GM08714 (cell line): ENCODE results near the gene FGD6.

Source experiments
- H3K4me3 ChIP-seq: fragments of 200-500 bp; sonication (Bioruptor generic); 2 replicates; pipeline ENCODE4 v1.5.1; 2014; ENCODE audit warnings: mild to moderate bottlenecking, low read length, inconsistent platforms
- ZNF274 ChIP-seq: IDR thresholded peaks from 2 replicates; pipeline ENCODE4 v1.6.1; 2012; ENCODE audit warnings: mild to moderate bottlenecking, low read depth, low read length

The FGD6 gene

GRCh38 chr12:95187865-95188415, 29.3 kb downstream of the FGD6 start:
- H3K4me3 ChIP-seq, result no peak overlapping the region
- no peak for TF ChIP-seq ZNF274

- TF ChIP-seq ZNF274, result no peak
Measured at GRCh38 chr12:95185854-95186253, 31.4 kb downstream of the FGD6 start.

DNA sequence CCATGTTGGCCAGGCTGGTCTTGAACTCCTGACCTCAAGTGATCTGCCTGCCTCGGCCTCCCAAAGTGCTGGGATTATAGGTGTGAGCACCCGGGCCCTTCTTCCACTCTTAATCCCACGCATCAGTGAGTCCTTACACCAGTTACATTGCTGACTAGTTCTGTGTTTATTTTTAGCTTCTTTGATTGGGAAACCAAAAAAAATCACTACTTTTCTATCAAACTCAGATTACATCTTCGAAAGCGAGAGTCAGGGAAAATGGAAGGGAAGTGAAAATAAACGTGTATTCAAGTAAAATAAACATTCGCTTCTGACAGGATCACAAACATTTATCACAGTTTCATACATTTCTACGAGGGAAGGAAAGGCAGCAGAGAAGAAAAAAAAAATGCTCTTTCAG, 32.2 kb downstream of the FGD6 start:
- H3K4me3 ChIP-seq, result no peak overlapping the region
- TF ChIP-seq ZNF274, result no peak

More at GRCh38 chr12:95185854-95186253, 31.4 kb downstream of the FGD6 start:
- no peak overlapping the region for H3K4me3 ChIP-seq

DNA sequence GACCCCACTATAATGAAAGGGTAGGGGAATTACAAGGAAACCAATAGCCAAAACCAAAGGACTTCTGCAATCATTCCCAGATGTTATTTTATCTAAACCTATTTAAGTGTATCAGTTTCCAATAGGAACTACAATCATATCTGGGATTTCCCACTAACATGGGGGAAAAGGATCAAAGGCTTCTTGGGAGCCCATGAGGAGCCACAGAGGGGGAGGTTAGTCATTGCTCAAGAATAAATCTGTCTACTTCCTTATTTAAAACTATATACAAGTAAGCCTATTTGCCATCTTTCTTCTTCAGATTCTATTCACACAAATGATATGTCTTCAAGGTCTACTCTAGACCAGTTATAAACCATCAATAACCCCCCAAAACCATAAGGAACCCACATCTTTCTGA, 33.1 kb downstream of the FGD6 start:
- no peak overlapping the region for H3K4me3 ChIP-seq
- no peak for TF ChIP-seq ZNF274

- TF ChIP-seq ZNF274, result no peak
- H3K4me3 ChIP-seq, result no peak overlapping the region
Measured at GRCh38 chr12:95182868-95183415, 34.3 kb downstream of the FGD6 start.

- TF ChIP-seq ZNF274, result no peak
- no peak overlapping the region for H3K4me3 ChIP-seq
Measured at GRCh38 chr12:95181103-95181502, 36.2 kb downstream of the FGD6 start.

GRCh38 chr12:95179011-95179410, 38.3 kb downstream of the FGD6 start:
- H3K4me3 ChIP-seq, result no peak overlapping the region
- no peak for TF ChIP-seq ZNF274

DNA sequence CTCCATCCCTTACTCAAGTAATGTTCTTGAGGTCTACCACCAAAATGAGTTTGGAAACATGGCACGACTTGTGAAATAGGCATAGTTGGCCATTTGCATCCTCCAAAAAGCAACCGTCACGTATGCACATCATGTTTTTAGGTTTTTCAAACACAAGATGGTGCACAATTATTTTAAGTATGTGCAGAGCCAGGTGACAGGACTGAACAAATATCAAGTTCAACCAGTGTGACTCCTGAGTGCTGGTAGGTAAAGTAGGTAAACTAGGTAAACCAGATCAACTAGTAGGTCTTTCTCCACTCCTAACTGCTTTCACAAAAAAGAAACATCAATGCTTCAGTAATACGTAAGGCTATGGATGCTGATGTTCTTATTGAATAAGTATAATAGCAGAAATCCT, 39.1 kb downstream of the FGD6 start:
- H3K4me3 ChIP-seq, result no peak overlapping the region
- TF ChIP-seq ZNF274, result no peak

DNA sequence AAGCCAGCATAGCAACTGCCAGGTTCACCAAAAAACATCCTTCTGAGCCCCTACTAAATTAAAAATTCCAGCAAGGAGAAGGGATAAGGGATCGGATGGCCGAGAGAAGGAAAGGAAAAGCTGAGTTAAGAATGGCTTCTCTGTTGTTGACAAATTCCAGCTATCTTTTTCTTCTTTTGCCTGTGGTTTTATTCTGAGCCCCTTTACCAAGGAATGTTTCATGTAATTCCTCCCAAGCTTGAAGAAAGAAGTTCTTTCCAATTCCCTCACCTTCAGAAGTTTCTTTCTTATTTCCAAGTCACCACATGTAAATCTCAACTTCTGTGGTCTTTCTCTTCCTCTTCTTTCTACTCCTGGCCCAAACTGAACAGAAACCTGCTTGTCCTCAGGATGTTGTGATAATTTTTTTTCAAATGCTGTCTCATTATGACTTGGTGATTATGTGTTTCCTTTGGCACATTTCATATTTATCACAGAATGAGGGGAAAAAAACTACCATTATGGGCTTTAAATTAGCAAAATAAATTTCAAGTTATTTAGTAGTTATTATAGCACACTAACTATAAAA, 40.0 kb downstream of the FGD6 start:
- no peak for TF ChIP-seq ZNF274

GRCh38 chr12:95173392-95174251, 43.6 kb downstream of the FGD6 start:
- no peak overlapping the region for H3K4me3 ChIP-seq
- no peak for TF ChIP-seq ZNF274

More for the DNA sequence above, 40.0 kb downstream of the FGD6 start:
- no peak overlapping the region for H3K4me3 ChIP-seq

GRCh38 chr12:95169368-95169767, 47.9 kb downstream of the FGD6 start:
- TF ChIP-seq ZNF274, result no peak
- no peak overlapping the region for H3K4me3 ChIP-seq

DNA sequence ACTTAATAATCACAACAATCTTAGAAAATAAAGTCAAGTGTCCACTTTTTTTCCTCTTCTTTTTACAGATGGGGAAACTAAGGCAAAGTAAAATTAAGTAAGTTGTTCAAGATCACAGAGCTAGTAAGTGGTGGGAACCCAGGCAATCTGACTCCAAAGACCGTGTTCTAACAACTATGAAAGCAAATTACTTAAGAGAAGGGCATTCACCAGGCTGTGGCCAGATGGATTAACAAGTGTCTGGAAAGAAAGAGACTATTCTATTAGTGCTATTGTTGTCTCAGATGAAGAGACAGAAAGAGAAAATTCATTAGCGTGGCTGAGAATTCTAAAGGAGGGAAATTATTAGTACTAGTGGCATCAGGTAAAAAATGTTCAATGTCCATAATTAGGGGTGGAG, 48.5 kb downstream of the FGD6 start:
- no peak for TF ChIP-seq ZNF274

GRCh38 chr12:95164656-95165055, 52.6 kb downstream of the FGD6 start:
- no peak for TF ChIP-seq ZNF274
- H3K4me3 ChIP-seq, result no peak overlapping the region

More for the DNA sequence above, 48.5 kb downstream of the FGD6 start:
- H3K4me3 ChIP-seq, result no peak overlapping the region

GRCh38 chr12:95158919-95159318, 58.3 kb downstream of the FGD6 start:
- TF ChIP-seq ZNF274, result no peak
- no peak overlapping the region for H3K4me3 ChIP-seq

DNA sequence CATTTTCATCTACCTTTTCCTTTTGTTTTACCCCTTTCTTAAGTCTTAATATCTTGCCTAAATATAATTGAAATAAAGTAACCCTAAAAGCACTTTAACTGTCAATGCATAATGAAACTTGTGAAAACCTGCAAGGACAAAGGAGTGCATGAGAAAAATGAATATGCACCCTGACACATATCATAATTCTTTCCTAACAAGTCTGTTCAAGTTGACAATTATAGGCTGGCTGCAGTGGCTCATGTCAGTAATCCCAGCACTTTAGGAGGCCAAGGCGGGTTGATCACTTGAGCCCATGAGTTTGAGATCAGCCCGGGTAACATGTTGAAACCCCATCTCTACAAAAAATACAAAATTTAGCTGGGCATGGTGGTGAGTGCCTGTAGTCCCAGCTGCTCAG, 65.4 kb downstream of the FGD6 start:
- H3K4me3 ChIP-seq, result no peak overlapping the region
- TF ChIP-seq ZNF274, result no peak
